Osteoblast (primary cell): ENCODE results near the gene RSRC2. TPM values are rescaled to one million over a fixed set of nuclear protein-coding genes. Genes with fewer than 3 reads are reported as not detected.

Source experiments
- DNase-seq: peaks from one replicate; pipeline ENCODE4 v3.0.0; 2011; ENCODE audit warnings: low spot score, mixed read lengths; ENCODE audit not compliant: insufficient read length; ENCODE audit errors: missing footprints
- H2AFZ ChIP-seq: 2 replicates; pipeline ENCODE4 v1.6.0; 2011; ENCODE audit warnings: mild to moderate bottlenecking, low read length
- H3K27ac ChIP-seq: 2 replicates; pipeline ENCODE4 v1.5.1; 2011; ENCODE audit warnings: mild to moderate bottlenecking, low read depth, low read length, moderate library complexity
- H3K27me3 ChIP-seq: 2 replicates; pipeline ENCODE4 v1.6.0; 2012; ENCODE audit warnings: mild to moderate bottlenecking, control low read depth, inconsistent platforms, low read length, moderate library complexity; ENCODE audit not compliant: insufficient read depth
- H3K36me3 ChIP-seq: 2 replicates; pipeline ENCODE4 v1.5.1; 2011; ENCODE audit warnings: mild to moderate bottlenecking, low read length, control low read depth, moderate library complexity; ENCODE audit not compliant: insufficient read depth
- H3K4me1 ChIP-seq: 2 replicates; pipeline ENCODE4 v1.5.1; 2011; ENCODE audit warnings: mild to moderate bottlenecking, low read length, control low read depth, moderate library complexity; ENCODE audit not compliant: insufficient read depth
- H3K4me2 ChIP-seq: 2 replicates; pipeline ENCODE4 v1.6.0; 2011; ENCODE audit warnings: mild to moderate bottlenecking, low read length; ENCODE audit not compliant: insufficient read depth
- H3K4me3 ChIP-seq: fragments of 200-600 bp; sonication (generic); 3 replicates; pipeline ENCODE4 v1.5.1; 2012; ENCODE audit warnings: mild to moderate bottlenecking, low read length, inconsistent platforms; ENCODE audit not compliant: insufficient read depth
- H3K79me2 ChIP-seq: 2 replicates; pipeline ENCODE4 v1.6.0; 2012; ENCODE audit warnings: mild to moderate bottlenecking, low read length, control low read depth, inconsistent platforms; ENCODE audit not compliant: insufficient read depth
- H3K9me3 ChIP-seq: 2 replicates; pipeline ENCODE4 v1.5.1; 2011; ENCODE audit warnings: low read depth, low read length, control low read depth
- H4K20me1 ChIP-seq: 2 replicates; pipeline ENCODE4 v1.6.0; 2012; ENCODE audit warnings: mild to moderate bottlenecking, low read length, control low read depth; ENCODE audit not compliant: insufficient read depth
- total RNA-seq: library from RNA; depleted of rRNA; stranded (reverse); fragments of >200 nt; gene quantifications from 2 replicates; pipeline ENCODE4 v1.2.3, GENCODE V29; 2012
- TF ChIP-seq, protein P1 (sequence below): IDR thresholded peaks from 2 replicates; pipeline ENCODE4 v1.5.1; 2011; ENCODE audit warnings: mild to moderate bottlenecking, low read depth, low read length, moderate library complexity; ENCODE audit errors: extremely low read depth

Gene RSRC2
- total RNA-seq, 1 donor: 43.1 TPM

DNA sequence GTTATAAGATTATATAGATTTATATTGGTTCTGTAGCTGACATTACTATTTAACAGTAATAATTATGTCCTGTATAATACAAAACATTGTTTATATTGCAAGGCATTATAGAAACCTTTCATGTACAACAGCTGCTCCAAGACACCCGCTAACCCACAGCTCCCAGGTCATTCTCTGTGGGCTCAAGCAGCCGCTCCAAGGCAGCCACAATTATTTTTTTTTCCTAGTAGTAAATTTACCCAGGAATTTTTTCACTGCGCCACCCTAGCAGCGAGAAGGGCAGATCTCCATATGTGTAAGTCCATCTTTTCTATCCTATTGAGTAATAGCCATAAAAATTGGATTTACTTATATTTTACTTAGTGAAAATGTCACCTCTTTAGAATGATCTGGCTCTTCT, 36.6 kb upstream of the RSRC2 start:
- Histone ChIP-seq H3K4me3 (no peak overlapping the region), H3K4me2 (no peak overlapping the region), H3K27ac (no peak overlapping the region), H2AFZ (no peak overlapping the region), H4K20me1 (no peaks in the 10 kb centered on the region), H3K79me2 (no peaks in the 10 kb centered on the region), H3K36me3 (peaks cover 7% of the 10 kb centered on the region), H3K4me1 (no peaks in the 10 kb centered on the region), H3K27me3 (no peaks in the 10 kb centered on the region), H3K9me3 (no peaks in the 10 kb centered on the region)
- TF ChIP-seq, protein P1, sequence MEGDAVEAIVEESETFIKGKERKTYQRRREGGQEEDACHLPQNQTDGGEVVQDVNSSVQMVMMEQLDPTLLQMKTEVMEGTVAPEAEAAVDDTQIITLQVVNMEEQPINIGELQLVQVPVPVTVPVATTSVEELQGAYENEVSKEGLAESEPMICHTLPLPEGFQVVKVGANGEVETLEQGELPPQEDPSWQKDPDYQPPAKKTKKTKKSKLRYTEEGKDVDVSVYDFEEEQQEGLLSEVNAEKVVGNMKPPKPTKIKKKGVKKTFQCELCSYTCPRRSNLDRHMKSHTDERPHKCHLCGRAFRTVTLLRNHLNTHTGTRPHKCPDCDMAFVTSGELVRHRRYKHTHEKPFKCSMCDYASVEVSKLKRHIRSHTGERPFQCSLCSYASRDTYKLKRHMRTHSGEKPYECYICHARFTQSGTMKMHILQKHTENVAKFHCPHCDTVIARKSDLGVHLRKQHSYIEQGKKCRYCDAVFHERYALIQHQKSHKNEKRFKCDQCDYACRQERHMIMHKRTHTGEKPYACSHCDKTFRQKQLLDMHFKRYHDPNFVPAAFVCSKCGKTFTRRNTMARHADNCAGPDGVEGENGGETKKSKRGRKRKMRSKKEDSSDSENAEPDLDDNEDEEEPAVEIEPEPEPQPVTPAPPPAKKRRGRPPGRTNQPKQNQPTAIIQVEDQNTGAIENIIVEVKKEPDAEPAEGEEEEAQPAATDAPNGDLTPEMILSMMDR: no peak
- no peak for DNase-seq

DNA sequence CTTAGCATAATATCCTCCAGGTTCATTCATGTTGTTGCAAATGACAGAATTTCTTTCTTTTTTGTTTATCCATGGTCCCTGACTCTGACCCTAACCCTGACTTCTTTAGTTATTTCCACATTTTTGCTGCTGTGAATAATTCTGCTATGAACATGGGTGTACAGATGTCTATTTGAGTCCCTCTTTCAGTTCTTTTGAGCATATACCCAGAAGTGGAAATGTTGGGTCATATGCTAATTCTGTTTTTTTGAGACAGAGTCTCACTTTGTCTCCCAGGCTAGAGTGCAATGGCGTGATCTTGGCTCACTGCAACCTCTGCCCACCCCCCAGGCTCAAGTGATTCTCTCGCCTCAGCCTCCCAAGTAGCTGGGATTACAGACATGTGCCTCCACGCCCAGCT, 33.4 kb upstream of the RSRC2 start:
- Histone ChIP-seq H3K9me3 (no peaks in the 10 kb centered on the region), H3K27me3 (no peaks in the 10 kb centered on the region), H3K36me3 (peaks cover 21% of the 10 kb centered on the region), H2AFZ (no peak overlapping the region), H3K27ac (no peak overlapping the region), H3K79me2 (no peaks in the 10 kb centered on the region), H3K4me3 (no peak overlapping the region), H3K4me2 (no peak overlapping the region), H4K20me1 (no peaks in the 10 kb centered on the region), H3K4me1 (no peaks in the 10 kb centered on the region)
- TF ChIP-seq, protein P1: no peak
- DNase-seq: no peak

DNA sequence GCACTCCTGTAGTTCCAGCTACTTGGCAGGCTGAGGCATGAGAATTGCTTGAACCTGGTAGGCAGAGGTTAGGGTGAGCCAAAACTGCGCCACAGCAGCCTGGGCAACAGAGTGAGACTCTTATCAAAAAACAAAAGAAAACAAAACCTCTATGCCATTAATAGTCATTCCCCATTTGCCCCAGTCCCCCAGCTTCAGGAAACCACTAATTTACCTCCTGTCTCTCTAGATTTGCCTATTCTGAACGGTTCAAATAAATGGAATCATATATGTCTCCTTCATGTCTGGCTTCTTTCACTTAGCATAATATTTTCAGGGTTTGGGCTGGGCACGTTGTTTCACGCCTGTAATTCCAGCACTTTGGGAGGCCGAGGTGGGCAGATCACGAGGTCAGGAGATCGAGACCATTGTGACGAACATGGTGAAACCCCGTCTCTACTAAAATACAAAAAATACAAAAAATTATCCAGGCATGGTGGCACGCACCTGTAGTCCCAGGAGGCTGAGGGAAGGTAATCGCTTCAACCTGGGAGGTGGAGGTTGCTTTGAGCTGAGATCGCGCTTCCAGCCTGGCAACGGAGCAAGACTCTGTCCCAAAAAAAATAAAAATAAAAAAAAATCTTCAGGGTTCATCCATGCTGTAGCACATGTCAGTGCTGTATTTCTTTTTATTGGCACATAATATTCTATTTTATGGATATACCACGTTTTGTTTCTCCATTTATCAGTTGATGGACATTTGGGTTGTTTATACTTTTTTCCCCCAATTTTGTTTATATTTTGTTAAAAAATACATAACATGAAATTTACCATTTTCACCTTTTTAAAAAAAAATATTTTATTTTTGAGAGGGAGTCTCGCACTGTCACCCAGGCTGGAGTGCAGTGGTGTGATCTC, 32.3 kb upstream of the RSRC2 start:
- Histone ChIP-seq H3K27me3 (no peaks in the 10 kb centered on the region), H3K9me3 (no peaks in the 10 kb centered on the region), H3K4me2 (no peak overlapping the region), H3K27ac (no peak overlapping the region), H3K79me2 (no peaks in the 10 kb centered on the region), H3K36me3 (peaks cover 26% of the 10 kb centered on the region), H3K4me1 (no peaks in the 10 kb centered on the region), H3K4me3 (no peak overlapping the region), H4K20me1 (no peaks in the 10 kb centered on the region), H2AFZ (no peak overlapping the region)
- TF ChIP-seq, protein P1: no peak
- no peak for DNase-seq

DNA sequence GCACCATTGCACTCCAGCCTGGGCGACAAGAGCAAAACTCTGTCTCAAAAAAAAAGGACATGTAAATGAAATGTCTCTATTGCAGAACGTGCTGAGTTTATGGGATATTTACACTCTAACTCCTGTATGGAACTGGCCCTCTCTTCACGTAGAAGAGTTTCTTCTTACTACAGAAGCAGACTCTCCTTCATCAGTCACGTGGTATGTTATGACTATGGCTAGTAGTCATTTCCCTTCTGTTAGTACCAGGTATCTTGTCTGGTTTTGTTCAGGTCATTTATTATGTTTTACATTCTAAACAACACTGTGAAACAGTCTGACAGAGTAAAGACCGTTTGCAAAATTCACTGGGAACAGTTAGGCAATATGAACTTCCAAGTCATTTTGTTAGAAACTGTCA, 20.6 kb upstream of the RSRC2 start:
- no peak overlapping the region for H2AFZ ChIP-seq

More for the DNA sequence above, 20.6 kb upstream of the RSRC2 start:
- TF ChIP-seq, protein P1: no peak
- no peaks in the 10 kb centered on the region for H3K4me1 ChIP-seq
- no peak overlapping the region for H3K27ac ChIP-seq
- no peak overlapping the region for H3K4me2 ChIP-seq
- no peak overlapping the region for H3K4me3 ChIP-seq
- no peak for DNase-seq
- H3K27me3 ChIP-seq: no peaks in the 10 kb centered on the region
- no peaks in the 10 kb centered on the region for H4K20me1 ChIP-seq
- no peaks in the 10 kb centered on the region for H3K79me2 ChIP-seq
- H3K36me3 ChIP-seq: peaks cover 14% of the 10 kb centered on the region
- no peaks in the 10 kb centered on the region for H3K9me3 ChIP-seq
